ENCODE results near the gene NAA38. TPM values are rescaled to one million over a fixed set of nuclear protein-coding genes. Genes with fewer than 3 reads are reported as not detected.

The NAA38 gene
- total RNA-seq, 4 donors from 2014 or later = 61.2 to 209 (median 68.2) TPM

GRCh38 chr17:7846063-7846735, 11.2 kb downstream of the NAA38 start:
- ATAC-seq (ENCODE audit: low FRiP score) (no peak), DNase-seq (ENCODE audit: low spot score) (no peak)
- TF ChIP-seq, protein P1, sequence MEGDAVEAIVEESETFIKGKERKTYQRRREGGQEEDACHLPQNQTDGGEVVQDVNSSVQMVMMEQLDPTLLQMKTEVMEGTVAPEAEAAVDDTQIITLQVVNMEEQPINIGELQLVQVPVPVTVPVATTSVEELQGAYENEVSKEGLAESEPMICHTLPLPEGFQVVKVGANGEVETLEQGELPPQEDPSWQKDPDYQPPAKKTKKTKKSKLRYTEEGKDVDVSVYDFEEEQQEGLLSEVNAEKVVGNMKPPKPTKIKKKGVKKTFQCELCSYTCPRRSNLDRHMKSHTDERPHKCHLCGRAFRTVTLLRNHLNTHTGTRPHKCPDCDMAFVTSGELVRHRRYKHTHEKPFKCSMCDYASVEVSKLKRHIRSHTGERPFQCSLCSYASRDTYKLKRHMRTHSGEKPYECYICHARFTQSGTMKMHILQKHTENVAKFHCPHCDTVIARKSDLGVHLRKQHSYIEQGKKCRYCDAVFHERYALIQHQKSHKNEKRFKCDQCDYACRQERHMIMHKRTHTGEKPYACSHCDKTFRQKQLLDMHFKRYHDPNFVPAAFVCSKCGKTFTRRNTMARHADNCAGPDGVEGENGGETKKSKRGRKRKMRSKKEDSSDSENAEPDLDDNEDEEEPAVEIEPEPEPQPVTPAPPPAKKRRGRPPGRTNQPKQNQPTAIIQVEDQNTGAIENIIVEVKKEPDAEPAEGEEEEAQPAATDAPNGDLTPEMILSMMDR (IDR thresholded peaks at IDR 0.05) = no peak

- DNase-seq (ENCODE audit: low spot score) (no peak), ATAC-seq (ENCODE audit: low FRiP score) (no peak)
- TF ChIP-seq, protein P1 (IDR thresholded peaks at IDR 0.05) = no peak
Measured at GRCh38 chr17:7845359-7846062, 11.8 kb downstream of the NAA38 start.

DNA sequence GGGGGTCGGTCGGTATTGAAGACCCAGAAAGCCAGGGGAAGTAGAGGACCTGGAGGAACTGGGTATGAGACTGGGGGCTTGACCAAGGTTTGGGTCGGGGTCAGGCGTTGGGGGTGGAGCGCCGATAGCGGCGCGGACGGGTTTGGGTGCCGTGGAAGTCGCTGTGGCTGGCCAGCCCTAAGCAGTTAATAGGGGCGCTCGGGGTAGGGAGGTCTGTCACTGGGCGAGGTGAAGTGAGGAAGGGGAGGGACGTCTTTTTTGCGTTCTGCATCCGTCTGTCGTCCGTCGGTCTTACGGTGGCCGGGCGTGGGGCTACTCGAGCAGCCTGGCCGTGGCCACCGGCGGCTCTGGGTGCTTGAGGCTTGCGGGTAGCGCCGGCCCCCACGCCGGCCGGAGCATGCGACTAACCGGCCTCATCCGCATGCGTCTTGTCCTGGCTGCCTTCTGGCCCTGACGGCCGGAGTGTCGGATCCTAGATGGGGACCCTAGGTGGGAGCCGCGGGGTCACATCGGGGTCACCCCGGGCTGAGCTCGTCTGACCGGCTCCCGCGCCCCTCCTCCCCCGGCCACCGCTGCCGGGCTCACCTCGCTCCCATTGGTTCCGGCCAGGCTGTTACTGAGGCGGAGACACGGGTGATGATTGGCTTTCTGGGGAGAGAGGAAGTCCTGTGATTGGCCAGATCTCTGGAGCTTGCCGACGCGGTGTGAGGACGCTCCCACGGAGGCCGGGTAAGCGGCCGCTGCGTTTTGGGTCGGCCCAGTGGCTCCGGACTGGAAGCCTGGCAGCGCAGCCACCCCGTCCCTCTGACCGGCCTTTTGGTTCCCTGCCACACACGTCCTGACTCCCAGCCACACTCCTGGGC, 12.8 kb downstream of the NAA38 start:
- no peak for DNase-seq (ENCODE audit: low spot score)
- peak; percentile 22 for ATAC-seq (ENCODE audit: low FRiP score)
- TF ChIP-seq, protein P1 (IDR thresholded peaks at IDR 0.05) = no peak

DNA sequence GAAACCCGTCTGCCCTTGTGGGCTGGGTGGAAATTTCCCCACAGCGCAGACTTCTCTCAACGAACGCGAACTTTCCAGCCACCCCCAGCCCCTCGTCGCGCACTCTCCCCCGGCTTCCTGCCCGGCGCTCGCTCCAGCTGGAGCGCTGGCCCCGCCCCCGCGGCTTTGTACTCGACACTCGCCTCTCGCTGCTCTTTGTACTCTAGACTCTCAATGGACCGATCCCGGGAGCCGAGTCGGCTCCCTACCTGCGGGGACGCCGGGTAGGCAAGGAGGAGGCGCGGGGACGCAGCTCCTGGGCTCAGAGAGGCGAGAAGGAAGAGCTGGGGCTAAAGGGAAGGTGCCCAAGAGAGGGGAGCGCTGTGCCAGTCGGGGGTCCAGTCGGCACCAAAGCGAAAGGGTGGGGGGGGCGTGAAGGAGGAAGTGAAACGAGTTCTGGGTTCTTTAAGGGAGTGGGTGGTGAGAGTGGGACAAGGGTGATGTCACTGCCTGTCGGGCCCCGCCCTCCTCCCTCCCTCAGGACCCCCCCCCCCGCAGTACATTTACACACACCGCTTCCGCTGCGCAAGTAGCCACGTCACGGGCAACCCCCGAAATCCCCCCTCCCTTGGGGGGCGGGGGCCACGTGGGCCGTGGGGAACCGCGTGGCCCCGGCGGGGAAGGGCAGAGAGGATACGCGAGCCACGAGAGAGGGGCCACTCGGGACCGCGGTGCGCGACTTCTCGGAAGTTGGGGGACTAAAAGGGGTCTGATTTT, 13.6 kb downstream of the NAA38 start:
- DNase-seq (ENCODE audit: low spot score) = peak; percentile 80
- TF ChIP-seq, protein P1 (IDR thresholded peaks at IDR 0.05) = no peak
- peak; percentile 7 for ATAC-seq (ENCODE audit: low FRiP score)

- TF ChIP-seq, protein P1 (IDR thresholded peaks at IDR 0.05) = no peak
- DNase-seq (ENCODE audit: low spot score) = no peak
- ATAC-seq (ENCODE audit: low FRiP score) = no peak
Measured at GRCh38 chr17:7843257-7843535, 14.2 kb downstream of the NAA38 start.

GRCh38 chr17:7842380-7843256, 14.7 kb downstream of the NAA38 start:
- TF ChIP-seq, protein P1 (IDR thresholded peaks at IDR 0.05) = peak in 1 of 3 donors; percentile 11
- ATAC-seq (ENCODE audit: low FRiP score) = peak; percentile 64
- peak; percentile 91 for DNase-seq (ENCODE audit: low spot score)
